ENCODE results near the gene TET2. TPM values are rescaled to one million over a fixed set of nuclear protein-coding genes. Genes with fewer than 3 reads are reported as not detected.

The TET2 gene
- total RNA-seq, 4 donors from 2014 or later = 22.0 to 31.5 (median 28.0) TPM

- no peaks in the 10 kb centered on the region for H3K9me3 ChIP-seq
- TF ChIP-seq CTCF (IDR thresholded peaks at IDR 0.05) = no peak
- TF ChIP-seq POLR2A (IDR thresholded peaks at IDR 0.05; ENCODE audit: low read depth) = no peak
- TF ChIP-seq EP300 (IDR thresholded peaks at IDR 0.05) = no peak
- TF ChIP-seq POLR2AphosphoS5 (IDR thresholded peaks at IDR 0.05) = no peak
- WGBS = 79% methylated on average over 3 of the region's 3 CpGs
- intact Hi-C loops (cut with DNase I) = no loop called here
- H3K27me3 ChIP-seq = no peaks in the 10 kb centered on the region
- peaks cover 0 to 3% (median 0%) of the 10 kb centered on the region in 4 donors for H3K36me3 ChIP-seq
- H3K27ac ChIP-seq (replicated peaks in 1 of 4) = no peak overlapping the region
- no peak overlapping the region for H3K4me3 ChIP-seq
- no peaks in the 10 kb centered on the region for H3K4me1 ChIP-seq
- no peak for DNase-seq (ENCODE audit: extremely low spot score)
These were observed 59.5 kb downstream of the TET2 start for GRCh38 chr4:105206214-105206613.

GRCh38 chr4:105207386-105207785 lies 60.7 kb downstream of the TET2 start:
- no peaks in the 10 kb centered on the region for H3K27me3 ChIP-seq
- intact Hi-C loops (cut with DNase I) = no loop called here
- H3K27ac ChIP-seq (replicated peaks in 1 of 4) = no peak overlapping the region
- H3K4me1 ChIP-seq = no peaks in the 10 kb centered on the region
- no peak for DNase-seq (ENCODE audit: extremely low spot score)
- 100% methylated on average over 2 of the region's 2 CpGs for WGBS
- H3K4me3 ChIP-seq = no peak overlapping the region
- no peaks in the 10 kb centered on the region for H3K9me3 ChIP-seq
- H3K36me3 ChIP-seq = peaks cover 0 to 3% (median 0%) of the 10 kb centered on the region in 4 donors
- TF ChIP-seq CTCF (IDR thresholded peaks at IDR 0.05) (no peak), POLR2AphosphoS5 (IDR thresholded peaks at IDR 0.05) (no peak), POLR2A (IDR thresholded peaks at IDR 0.05; ENCODE audit: low read depth) (no peak), EP300 (IDR thresholded peaks at IDR 0.05) (no peak)

- intact Hi-C loops (cut with DNase I) = no loop called here
- Histone ChIP-seq H3K36me3 (peaks cover 0 to 3% (median 0%) of the 10 kb centered on the region in 4 donors), H3K27me3 (no peaks in the 10 kb centered on the region), H3K9me3 (no peaks in the 10 kb centered on the region), H3K27ac (replicated peaks in 1 of 4) (no peak overlapping the region), H3K4me1 (no peaks in the 10 kb centered on the region), H3K4me3 (no peak overlapping the region)
- TF ChIP-seq CTCF (IDR thresholded peaks at IDR 0.05) (no peak), EP300 (IDR thresholded peaks at IDR 0.05) (no peak), POLR2AphosphoS5 (IDR thresholded peaks at IDR 0.05) (no peak), POLR2A (IDR thresholded peaks at IDR 0.05; ENCODE audit: low read depth) (no peak)
- no peak for DNase-seq (ENCODE audit: extremely low spot score)
- WGBS = 90% methylated on average over 5 of the region's 5 CpGs
These were observed 61.9 kb downstream of the TET2 start for GRCh38 chr4:105208561-105208960.

- H3K27me3 ChIP-seq = no peaks in the 10 kb centered on the region
- H3K36me3 ChIP-seq = peaks cover 0 to 3% (median 0%) of the 10 kb centered on the region in 4 donors
- no peak overlapping the region for H3K27ac ChIP-seq (replicated peaks in 1 of 4)
- TF ChIP-seq CTCF (IDR thresholded peaks at IDR 0.05) = no peak
- no peak for TF ChIP-seq POLR2A (IDR thresholded peaks at IDR 0.05; ENCODE audit: low read depth)
- TF ChIP-seq POLR2AphosphoS5 (IDR thresholded peaks at IDR 0.05) = no peak
- TF ChIP-seq EP300 (IDR thresholded peaks at IDR 0.05) = no peak
- no peak for DNase-seq (ENCODE audit: extremely low spot score)
- peaks cover under 1 to 14% (median 9%) of the 10 kb centered on the region in 4 donors for H3K4me1 ChIP-seq
- H3K4me3 ChIP-seq = no peak overlapping the region
- H3K9me3 ChIP-seq = no peaks in the 10 kb centered on the region
- intact Hi-C loops (cut with DNase I) = no loop called here
- WGBS = 100% methylated on average over 1 of the region's 1 CpG
These were observed 64.2 kb downstream of the TET2 start for GRCh38 chr4:105210916-105211315.
